Activated T-cell treated with anti-CD3 and anti-CD28 coated beads, Interleukin-2, amount 50 U/mL, for 1 hour (primary cell): ENCODE data around the gene GGPS1.
"Not testable (repeated sequence)": the region's sequence is repeated elsewhere in the genome, so short reads cannot be mapped to it uniquely, and the experiment has no call there.

Experiments
- DNase-seq: peaks from one replicate; pipeline ENCODE4 v3.0.0-alpha.2; 2020

GGPS1 gene

DNA sequence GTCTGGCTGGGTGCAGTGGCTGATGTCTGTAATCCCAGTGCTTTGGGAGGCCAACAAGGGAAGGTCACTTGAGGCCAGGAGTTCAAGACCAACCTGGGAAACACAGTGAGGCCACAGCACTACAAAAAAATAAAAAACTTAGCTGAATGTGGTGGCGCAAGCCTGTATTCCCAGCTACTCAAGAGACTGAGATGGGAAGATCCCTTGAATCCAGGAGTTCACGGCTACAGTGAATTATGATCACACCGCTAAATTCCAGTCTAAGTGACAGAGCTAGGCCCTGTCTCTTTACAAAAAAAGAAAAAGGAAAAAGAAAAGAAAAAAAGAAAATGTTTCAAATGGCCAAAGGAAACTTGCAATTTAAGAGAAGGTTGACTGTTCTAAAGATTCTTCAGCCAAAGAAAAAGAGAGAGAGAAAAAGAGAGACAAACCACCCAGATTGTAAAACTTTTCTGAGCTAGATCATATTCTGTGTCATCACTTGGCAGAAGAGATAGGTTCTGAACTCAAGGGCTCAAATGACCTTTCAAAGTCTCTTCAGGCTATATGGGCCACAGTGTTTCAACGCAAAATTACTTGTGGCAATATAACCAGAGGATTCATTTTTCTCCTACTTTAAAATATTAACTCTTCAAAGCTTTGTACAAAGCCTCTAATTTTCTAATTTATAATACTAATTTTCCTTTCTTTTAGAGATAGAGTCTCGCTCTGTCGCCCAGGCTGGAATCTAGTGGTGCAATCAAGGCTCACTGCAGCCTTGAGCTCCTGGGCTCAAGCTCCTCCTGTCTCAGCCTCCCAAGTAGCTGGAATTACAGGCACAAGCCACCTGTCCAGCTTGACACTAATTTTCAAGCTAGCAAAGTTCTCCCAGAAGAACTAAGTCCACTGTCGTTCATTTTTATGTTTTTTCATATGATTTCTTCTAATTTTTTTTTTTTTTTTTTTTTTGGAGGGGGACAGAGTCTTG lies 20.9 kb upstream of the GGPS1 start:
- DNase-seq, result no peak

DNA sequence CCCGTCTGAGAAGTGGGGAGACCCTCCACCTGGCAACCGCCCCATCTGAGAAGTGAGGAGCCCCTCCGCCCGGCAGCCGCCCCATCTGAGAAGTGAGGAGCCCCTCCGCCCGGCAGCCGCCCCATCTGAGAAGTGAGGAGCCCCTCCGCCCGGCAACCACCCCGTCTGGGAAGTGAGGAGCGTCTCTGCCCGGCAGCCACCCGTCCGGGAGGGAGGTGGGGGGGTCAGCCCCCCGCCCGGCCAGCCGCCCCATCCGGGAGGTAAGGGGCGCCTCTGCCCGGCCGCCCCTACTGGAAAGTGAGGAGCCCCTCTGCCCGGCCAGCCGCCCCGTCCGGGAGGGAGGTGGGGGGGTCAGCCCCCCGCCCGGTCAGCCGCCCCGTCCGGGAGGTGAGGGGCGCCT lies 19.2 kb upstream of the GGPS1 start:
- DNase-seq, result not testable (repeated sequence)

DNA sequence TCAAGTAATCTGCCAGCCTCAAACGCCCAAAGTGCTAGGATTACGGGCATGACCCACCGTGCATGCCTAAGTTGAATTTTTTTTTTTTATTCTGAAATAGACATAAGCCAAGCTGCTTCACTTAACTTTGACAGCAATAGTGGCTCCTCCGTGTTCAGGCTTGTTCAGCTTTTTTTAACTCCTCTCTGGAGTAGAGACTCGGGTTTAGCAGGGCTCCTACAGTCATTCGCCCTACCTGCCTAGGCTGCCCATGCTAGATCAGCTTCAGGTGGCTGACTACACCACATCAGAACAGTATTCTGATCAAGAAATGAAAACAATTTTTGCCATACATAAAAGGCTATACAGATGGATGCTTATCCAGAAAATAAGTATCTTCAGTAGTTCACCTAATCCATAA lies 15.1 kb upstream of the GGPS1 start:
- no peak for DNase-seq

DNA sequence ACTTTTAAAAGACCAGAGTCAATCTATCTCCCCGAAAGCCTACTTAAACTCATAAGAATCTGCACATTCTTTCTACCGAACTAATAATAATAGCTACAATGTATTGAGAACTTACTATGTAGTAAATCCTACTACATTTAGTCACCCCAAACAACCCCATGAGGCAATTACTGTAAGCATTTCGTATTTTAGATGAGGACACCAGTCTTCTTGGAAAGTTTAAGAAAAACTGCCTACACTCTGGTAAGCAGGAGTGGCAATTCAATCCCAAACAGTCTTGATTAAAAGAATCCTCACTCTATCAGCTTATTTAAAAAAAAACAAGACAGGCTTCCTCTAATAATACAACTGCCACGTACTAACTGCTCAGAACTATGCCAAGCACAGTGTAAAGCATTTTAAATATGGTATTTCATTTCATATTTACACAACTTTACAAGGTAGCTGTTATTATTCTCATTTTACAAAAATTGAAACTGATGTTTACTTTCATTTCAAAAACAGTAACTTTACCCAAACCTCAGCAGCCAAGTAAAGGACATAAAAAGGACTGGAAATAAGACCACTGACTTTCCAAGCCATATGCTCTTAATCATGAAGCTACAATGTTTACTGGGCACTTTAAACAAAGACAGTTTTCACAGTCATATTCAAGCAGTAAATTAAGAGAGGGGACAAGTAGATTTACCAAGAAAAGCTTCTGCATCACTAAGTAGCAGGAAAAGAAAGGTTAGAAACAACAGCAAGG lies 14.3 kb upstream of the GGPS1 start:
- DNase-seq, result no peak

DNA sequence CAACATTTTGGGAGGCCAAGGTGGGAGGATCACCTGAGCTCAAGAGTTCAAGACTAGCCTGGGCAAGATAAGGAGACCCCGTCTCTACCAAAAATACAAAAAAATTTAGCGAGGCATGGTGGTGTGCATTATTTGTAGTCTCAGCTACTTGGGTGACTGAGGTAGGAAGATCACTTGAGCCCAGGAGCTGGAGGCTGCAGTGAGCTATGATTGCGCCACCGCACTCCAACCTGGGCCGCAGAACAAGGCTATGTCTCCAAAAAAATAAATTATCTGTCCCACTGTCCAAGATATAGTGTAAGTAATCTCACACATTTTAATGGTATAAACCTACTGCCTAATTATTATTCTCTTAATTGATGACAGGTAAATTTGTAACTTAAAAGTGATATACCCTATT lies 13.2 kb upstream of the GGPS1 start:
- no peak for DNase-seq

DNA sequence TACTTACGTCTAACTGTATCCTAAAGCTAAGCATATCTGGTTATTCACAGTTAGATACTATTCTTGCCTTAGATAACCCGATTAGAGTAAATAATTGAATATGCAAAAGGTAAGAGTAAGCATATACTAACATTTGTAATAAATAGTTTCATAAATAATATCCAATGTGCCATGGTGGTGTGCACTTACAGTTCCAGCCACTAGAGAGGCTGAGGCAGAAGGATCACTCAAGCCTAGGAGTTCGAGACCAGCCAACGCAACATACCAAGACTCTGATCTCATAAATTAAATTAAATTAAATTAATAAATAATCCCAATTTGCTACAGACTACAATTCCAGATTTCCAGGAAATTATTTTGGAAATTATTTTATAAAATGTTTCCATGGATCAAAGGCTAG lies 12.6 kb upstream of the GGPS1 start:
- DNase-seq, result no peak

DNA sequence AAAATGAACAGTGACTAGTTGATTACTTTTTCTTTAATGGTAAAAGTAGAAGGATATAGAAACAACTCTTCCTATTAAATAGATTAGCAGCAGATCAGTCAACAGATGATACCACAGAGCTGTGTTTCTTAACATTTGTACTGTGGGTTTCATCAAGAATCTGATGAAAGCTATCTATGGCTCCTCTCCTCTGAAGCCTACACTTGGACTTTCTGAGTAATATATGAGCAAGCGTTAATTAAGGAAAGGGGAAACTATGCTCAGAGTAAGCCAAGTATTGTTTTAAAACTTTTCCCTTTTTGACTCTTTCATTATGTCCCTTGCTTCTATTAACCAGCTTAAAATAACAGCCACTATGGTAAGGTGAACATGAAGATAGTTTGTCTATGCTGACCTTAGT lies 11.2 kb upstream of the GGPS1 start:
- no peak for DNase-seq

DNA sequence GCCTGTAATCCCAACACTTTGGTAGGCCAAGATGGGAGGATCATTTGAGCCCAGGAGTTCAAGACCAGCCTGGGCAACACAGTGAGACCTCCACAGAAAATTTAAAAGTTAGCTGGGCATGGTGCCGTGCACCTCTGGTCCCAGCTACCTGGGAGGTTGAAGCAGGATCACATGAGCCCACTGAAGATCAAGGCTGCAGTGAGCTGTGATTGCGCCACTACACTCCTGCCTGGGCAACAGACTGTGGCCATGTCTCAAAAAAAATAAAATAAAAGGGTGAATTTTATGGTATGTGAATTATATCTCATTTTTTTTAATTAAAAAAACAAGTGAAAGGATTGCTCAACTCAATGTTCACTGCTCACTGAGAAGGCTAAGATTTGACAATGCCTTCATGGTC lies 9.1 kb upstream of the GGPS1 start:
- DNase-seq, result no peak

DNA sequence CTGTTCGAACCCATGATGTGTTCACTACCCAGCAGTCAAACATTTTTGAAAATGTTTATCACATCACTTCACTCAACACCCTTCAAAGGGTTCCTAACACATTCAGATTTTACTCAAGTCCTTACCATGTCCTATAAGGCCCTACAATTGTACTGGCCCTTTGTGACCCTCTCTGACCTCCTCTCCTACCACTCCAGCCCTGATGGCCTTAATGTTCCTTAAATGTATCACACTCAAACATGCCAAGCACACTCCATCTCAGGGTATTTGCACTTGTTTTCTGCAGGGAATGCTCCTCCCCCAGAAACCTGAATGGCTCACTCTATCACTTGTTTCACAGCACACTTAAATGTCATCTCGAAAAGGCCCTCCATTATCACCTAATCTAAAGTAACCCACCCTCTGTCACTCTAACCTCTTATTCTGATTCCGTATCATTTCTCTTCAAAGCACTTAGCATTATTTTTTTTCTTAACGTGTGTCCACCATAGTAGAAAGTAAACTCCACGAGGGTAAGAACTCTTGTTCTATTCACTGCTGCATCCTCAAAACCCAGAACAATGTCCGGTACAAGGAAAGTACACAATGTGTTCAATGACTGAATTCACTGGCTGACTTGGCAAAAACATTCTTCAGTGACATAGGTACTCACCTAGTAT lies 7.7 kb upstream of the GGPS1 start:
- no peak for DNase-seq

DNA sequence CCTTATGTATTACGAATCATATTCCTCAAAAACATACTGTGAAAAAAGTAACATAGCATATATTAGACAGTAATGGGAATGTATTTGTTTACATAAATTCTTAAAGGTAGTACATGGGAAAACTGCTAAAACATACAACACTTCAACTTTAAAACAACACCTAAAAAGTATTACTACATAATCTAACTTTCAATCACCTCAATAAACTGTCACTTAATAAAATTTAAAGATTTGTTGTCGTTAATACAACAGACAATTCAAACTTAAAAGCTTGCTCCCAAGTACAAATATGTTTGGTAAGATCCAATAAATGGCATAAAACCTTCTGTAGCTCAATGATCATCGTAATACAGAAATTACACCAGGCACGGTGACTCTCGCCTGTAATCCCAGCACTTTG lies 4.1 kb upstream of the GGPS1 start:
- no peak for DNase-seq

DNA sequence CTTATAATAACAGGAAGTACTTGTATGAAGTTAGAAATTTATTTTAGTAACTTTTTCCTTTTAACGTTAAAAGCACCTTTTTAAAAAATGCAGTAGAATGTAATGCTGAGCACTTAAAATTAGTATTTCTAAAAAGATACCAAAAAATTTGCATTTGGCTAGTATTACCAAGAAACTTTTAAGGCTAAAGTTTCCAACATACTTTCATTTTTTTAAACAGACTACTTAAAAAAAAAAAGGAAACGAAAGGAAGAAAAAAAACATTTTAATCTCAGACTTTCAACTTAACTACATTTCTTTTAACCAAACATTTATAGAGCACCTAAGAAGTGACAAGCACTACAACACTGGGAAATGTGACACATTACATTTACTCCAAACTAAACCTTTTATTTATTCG lies 3.2 kb upstream of the GGPS1 start:
- DNase-seq, result no peak

DNA sequence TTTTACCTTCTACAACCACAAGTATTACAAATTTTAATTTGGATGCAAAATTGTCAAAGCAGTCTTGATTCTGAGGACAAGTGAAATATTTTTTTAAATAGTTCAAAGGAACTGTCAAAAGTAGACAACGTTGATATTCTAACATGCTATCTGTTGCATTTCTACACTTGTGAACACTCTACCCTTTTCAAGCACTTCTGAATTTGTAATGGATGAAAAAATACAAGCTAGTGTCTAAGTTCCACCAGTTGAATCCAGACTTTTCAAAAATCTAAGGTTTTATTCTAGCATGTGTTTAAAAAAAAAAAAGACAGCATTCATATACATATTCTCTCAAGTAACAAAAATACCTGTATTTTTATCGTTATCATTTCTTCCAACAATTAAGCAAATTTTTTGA lies 2.5 kb upstream of the GGPS1 start:
- no peak for DNase-seq

DNA sequence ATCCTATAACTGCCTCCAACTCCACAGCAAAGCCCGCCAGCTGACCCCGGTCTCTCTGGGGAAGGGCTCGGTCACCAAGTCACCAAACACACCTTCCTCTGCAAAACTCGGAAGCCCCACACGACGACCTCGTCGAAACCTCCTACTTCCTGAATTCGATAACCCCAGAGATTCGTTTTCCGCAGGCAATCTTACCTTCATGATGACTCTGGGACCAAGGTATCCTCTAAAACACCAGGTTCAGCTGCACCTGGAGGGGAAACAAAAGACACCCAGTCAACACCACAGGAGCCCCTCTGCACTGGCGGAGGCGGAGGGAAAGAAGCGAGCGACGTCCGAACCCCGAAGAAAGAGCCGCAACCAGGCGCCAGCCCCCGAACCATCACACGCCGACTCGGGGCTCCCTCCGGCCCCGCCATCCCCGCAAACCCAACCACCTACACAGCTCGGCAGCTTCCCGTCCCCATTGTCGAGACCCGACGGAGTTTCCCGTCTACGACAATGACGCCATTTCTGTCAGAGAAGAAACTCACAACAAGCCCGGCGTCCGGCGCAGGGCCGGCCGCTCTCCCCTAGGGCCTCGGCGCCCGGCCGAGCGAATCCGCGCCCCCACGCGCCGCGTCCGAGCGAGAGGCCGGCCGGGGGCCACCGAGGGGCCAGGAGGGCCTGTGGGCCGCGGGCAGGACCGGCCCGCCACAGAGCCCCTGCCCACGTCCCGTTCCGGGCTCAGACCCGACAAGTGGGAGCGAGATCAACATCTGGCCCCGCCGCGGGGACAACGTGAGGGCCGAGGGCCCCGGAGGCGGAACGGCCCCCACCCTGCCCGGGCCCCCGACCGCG lies 1.4 kb upstream of the GGPS1 start:
- peak; percentile 67 for DNase-seq

DNA sequence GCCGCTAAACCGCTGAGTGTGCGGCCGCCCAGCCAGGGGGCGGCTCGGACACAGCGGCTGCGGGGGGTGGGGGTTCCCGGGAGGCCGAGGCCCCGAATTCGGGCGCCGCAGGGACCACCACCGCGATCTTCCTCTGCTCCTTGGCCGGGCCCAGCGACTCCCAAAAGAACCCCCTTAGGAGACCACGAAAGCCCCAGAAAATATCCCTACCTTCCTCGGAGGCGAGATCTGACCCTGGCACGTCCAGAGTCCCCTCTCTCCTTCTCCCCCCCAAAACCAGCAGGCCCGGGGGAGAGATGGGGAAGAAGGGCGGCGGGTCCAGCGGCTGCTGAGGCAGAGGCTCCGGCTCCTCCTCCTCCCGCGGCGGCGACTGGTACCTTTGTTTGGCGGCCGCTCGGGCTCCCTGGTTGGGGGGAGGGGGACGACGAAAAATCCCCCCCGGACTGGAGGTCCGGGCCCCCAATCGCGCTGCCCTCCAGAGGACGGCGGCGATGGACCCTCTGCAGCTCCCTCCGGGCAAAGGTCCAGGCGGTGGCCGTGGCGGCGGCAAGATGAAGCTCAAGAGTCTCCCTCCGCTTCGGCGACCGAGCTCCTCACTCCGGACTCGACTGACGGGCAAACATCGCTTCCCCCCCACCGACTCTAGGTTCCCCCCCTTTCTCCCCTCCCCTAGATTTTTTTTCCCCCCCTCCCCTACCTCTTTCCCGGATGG lies 655 bp upstream of the GGPS1 start, which contains the start of gene ARID4B:
Gene ARID4B, minus strand, starts transcription at position 621 of the 712 bp plus-strand sequence. CDS start 1,260 bp downstream, outside the sequence.
- peak; percentile 73 for DNase-seq

DNA sequence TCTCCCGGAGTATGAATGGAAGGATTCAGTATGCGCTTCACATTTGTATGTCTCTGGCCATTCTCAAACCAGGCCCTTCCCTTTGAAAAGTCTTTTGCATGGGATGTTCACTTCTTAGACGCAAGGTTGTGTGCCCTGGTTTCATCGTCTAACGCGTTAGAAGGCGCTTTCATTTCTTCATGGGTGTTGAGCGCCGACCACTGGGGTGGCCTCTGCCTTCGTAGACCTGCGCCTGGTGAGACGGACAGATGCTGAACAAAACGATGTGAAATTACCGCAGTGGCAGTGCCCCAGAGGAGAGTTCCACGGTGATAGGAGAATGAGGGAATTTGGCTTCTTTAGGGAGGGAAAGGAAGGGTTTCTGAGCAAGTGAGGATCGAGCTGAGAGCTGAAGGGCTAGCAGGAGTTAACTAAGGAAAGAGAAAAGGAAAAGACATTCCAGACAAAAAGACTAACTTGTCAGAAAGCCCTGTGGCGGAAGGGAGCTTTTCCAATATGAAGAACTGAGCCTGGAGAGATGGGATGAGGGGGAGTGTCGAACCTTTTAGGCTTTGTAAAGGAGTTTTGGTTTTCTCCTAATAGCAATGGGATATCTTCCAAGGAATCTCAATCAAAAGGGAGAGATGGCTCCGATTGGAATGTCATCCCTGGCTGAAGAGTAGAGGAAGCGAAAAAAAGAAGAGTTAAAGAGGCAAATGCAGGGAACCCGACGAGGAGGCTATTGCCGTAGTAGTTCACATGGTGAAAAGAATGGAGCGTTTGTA lies 951 bp downstream of the GGPS1 start:
- peak; percentile 57 for DNase-seq

DNA sequence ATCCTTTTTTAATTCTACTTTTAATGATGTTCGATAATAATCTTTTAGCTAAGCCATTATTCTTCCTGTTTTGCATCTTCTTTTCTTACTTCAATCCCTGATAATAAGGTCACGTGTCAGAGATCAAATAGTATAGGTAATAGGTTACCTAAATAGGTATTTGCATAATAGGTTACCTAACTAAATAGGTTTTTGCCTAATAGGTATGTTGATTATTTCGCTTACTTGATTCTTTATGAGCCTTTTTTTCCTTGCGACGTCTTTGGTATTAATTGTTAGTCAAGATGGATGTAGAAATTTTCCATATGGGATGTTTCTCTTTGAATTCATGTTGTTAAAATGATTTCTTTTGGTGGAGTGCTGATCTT lies 2.5 kb downstream of the GGPS1 start:
- DNase-seq, result no peak

DNA sequence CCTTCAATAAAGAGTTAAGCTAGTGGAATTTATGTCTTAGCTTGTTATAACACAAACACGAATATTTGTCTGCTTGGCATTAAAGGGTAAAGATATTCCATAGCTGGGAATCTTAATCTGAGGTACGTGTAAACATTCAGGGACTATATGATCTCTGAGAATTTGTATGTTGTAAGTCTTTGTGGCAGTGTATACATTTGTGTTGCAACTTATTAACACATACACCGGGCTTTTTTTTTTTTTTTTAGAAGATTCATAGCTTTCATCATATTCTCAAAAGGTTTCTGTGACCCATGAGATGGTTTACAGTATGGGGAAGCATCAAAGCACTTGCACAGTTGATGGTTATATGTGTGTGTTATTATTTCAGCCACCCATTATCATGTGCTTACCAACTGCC lies 3.0 kb downstream of the GGPS1 start:
- DNase-seq, result no peak

DNA sequence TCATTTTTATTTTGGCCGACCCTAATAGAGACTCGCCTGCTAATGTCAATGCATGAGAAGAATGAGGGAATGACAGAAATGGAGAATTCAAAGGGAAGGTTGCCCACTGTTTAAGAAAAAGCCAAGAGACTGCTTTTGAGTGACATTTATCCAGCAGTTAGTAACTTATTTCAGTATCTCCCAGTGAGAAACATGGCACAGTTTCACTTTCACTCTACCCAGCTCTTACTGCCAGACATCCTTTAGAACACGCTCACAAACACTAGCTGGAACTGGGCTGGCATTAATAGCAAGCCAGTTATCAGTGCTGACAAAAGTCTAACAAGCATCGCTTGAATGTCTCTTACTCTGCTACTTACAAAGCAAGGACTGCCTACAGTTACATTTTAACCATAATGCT lies 8.5 kb downstream of the GGPS1 start:
- DNase-seq, result no peak

DNA sequence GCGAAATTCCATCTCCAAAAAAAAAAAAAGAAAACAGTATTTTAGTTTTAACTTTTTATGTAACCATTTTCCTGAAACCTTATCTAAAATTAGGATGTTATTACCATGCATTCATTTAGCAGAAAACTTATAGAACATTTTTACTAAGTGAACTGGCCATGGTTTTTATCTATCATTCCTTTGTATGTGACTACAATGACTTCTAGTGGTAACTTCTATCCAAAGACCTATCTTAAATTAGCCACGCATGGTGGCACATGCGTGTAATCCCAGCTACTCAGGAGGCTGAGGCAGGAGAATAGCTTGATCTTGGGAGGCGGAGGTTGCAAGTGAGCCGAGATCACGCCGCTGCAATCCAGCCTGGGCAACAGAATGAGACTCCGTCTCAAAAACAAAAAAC lies 11.4 kb downstream of the GGPS1 start:
- no peak for DNase-seq

DNA sequence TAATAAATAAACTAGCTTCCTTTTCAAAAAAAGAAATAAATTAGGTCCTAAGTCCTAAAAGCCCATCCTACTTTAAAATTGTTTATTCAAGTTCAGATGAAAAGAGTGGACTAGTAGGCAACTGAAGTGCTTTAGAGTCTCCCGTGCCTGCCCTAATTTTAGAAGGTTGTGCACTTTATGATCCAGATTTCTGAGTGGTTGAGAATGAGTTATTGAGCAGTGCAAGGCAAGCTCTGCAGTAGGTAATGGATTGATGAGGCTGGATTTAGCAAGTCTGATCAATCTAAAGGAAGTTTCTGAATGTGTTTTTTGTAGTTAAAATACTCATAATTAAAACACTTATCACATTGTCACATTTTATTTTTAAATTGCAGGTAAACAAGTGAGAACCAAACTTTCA lies 13.0 kb downstream of the GGPS1 start:
- DNase-seq, result no peak

DNA sequence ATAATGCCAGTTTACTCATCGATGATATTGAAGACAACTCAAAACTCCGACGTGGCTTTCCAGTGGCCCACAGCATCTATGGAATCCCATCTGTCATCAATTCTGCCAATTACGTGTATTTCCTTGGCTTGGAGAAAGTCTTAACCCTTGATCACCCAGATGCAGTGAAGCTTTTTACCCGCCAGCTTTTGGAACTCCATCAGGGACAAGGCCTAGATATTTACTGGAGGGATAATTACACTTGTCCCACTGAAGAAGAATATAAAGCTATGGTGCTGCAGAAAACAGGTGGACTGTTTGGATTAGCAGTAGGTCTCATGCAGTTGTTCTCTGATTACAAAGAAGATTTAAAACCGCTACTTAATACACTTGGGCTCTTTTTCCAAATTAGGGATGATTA lies 13.7 kb downstream of the GGPS1 start:
- no peak for DNase-seq
